HS-5 (cell line): ENCODE results near the gene PCDHA6.
"Not testable (repeated sequence)": the region's sequence is repeated elsewhere in the genome, so short reads cannot be mapped to it uniquely, and the experiment has no call there.

Source experiments
- DNase-seq: peaks from one replicate; pipeline ENCODE4 v3.0.0-alpha.2; 2012; ENCODE audit warnings: low read depth

Gene PCDHA6

DNA sequence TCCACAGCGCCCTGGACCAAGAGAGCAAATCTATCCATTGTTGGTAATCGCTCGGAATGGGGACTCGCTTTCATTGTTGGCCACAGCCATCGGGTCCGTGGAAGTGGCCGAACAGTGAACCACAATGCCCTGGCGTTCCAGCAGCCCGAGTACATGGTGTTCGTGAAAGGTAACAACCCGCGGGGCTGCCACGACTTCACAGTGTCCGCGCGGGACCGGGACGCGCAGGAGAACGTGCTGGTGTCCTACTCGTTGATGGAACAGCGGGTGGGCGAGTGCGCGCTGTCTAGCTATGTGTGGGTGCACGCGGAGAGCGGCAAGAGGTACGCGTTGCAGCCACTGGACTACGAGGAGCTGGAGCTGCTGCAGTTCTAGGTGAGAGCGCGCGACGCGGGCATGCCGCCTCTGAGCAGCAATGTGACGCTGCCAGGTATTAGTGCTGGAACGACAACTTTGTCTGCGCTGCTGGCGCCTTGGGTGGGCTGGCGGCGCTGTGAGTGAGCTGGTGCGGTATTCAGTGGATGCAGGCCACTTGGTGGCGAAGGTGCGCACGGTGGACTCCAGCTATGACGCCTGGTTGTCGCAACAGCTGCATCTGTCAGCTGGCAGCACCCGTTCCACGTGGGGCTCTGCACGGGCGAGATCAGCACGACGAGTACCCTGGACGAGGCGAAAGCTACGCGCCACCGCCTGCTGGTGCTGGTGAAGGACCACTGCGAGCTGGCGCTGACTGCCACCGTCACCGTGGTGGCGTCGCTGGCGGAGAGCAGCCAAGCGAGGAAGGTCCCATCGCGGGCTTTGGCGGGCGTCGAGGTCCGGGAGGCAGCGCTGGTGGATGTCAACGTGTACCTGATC, 34.9 kb downstream of the PCDHA6 start:
- no peak for DNase-seq

DNA sequence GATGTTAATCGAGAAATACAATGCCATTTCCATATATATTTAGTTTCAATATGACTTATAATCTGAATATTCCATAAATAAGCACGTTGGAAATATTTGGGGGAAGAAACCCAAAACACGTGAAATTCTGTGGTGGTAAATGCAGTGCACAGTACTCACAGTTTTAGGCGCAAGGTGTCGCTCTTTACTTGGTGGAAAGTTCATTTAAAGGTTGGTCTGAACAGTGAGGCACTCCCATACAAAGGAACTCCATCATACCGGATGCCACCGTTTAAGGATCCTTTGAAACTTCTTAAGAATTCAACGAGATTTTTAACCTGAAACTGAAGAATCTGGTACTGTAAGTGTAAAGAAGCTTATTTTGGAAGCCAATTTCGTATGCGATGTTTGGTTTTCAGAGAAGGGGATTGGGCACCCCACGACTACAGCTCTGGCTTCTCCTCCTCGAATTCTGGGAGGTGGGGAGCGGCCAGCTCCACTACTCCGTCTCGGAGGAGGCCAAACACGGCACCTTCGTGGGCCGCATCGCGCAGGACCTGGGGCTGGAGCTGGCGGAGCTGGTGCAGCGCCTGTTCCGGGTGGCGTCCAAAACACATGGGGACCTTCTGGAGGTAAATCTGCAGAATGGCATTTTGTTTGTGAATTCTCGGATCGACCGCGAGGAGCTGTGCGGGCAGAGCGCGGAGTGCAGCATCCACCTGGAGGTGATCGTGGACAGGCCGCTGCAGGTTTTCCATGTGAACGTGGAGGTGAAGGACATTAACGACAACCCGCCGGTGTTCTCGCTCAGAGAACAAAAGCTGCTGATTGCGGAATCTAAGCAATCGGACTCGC, 41.2 kb downstream of the PCDHA6 start, which contains the start of gene PCDHA11:
Gene PCDHA11 (plus strand): TSS at position 237 of the 834 bp plus-strand sequence. CDS start 147 bp downstream, at position 384.
- DNase-seq = no peak

DNA sequence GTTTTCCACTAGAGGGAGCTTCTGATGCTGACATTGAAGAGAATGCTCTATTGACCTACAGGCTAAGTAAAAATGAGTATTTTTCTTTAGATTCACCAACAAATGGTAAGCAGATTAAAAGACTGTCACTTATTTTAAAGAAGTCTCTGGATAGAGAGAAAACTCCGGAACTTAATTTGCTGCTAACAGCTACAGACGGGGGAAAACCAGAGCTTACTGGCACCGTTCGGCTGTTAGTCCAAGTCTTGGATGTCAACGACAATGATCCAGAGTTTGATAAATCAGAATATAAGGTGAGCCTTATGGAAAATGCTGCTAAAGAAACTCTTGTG, 41.8 kb downstream of the PCDHA6 start:
- no peak for DNase-seq

DNA sequence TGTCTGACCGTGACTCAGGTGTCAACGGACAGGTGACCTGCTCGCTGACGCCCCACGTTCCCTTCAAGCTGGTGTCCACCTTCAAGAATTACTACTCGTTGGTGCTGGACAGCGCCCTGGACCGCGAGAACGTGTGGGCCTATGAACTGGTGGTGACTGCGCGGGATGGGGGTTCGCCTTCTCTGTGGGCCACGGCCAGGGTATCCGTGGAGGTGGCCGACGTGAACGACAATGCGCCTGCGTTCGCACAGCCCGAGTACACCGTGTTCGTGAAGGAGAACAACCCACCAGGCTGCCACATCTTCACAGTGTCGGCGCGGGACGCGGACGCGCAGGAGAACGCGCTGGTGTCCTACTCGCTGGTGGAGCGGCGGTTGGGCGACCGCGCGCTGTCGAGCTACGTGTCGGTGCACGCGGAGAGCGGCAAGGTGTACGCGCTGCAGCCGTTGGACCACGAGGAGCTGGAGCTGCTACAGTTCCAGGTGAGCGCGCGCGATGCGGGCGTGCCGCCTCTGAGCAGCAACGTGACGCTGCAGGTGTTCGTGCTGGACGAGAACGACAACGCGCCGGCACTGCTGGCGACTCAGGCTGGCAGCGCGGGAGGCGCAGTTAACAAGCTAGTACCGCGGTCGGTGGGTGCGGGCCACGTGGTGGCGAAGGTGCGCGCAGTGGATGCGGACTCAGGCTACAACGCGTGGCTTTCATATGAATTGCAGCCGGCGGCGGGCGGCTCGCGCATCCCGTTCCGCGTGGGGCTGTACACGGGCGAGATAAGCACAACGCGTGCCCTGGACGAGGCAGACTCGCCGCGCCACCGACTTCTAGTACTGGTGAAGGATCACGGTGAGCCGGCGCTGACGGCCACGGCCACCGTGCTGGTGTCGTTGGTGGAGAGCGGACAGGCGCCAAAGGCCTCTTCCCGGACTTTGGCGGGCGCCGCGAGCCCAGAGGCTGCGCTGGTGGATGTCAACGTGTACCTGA, 42.8 kb downstream of the PCDHA6 start:
- no peak for DNase-seq

DNA sequence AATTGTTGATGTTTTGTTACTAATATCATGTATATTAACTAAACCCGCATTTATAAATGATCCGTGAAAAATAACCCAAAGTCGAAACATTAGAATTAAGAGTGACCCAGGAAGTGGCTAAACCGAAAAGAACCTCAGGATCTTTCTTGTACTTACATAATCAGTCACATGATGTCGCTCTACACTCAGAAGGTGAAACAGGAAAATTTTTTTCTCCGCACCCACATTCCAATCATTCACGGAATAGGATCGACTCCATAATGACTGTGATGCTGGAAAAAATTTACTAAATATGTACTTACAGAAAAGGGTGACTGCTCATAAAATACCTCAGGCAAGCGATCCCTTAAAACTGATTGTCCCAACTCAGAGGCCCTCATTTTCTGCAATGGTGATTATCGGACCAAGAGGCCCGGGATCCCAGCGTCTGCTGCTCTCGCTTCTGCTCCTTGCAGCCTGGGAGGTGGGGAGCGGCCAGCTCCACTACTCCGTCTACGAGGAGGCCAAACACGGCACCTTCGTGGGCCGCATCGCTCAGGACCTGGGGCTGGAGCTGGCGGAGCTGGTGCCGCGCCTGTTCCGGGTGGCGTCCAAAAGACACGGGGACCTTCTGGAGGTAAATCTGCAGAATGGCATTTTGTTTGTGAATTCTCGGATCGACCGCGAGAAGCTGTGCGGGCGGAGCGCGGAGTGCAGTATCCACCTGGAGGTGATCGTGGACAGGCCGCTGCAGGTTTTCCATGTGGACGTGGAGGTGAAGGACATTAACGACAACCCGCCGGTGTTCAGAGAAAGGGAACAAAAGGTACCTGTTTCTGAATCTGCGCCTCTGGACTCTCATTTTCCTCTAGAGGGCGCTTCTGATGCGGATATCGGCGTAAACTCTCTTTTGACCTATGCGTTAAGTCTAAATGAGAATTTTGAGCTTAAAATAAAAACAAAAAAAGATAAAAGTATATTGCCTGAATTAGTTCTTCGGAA, 47.6 kb downstream of the PCDHA6 start, which contains the start of gene PCDHA12:
Gene PCDHA12 (plus strand): TSS at position 224 of the 981 bp plus-strand sequence. CDS start 165 bp downstream, at position 389.
- no peak for DNase-seq

DNA sequence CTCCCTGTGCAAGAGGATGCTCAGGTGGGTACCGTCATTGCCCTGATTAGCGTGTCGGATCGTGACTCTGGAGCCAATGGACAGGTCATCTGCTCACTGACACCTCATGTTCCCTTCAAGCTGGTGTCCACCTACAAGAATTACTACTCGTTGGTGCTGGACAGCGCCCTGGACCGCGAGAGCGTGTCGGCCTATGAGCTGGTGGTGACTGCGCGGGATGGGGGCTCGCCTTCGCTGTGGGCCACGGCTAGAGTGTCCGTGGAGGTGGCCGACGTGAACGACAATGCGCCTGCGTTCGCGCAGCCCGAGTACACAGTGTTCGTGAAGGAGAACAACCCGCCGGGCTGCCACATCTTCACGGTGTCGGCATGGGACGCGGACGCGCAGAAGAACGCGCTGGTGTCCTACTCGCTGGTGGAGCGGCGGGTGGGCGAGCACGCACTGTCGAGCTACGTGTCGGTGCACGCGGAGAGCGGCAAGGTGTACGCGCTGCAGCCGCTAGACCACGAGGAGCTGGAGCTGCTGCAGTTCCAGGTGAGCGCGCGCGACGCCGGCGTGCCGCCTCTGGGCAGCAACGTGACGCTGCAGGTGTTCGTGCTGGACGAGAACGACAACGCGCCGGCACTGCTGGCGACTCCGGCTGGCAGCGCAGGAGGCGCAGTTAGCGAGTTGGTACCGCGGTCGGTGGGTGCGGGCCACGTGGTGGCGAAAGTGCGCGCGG, 48.9 kb downstream of the PCDHA6 start:
- not testable (repeated sequence) for DNase-seq

DNA sequence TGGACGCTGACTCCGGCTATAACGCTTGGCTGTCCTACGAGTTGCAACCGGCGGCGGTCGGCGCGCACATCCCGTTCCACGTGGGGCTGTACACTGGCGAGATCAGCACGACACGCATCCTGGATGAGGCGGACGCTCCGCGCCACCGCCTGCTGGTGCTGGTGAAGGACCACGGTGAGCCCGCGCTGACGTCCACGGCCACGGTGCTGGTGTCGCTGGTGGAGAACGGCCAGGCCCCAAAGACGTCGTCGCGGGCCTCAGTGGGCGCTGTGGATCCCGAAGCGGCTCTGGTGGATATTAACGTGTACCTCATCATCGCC, 49.5 kb downstream of the PCDHA6 start:
- DNase-seq = no peak
